A673 (cell line): Measurements from ENCODE around the gene GAL3ST1. TPM values are rescaled to one million over a fixed set of nuclear protein-coding genes. Genes with fewer than 3 reads are reported as not detected.

Source experiments
- BruUV-seq: library from RNA; stranded (reverse); fragments of 400-500 nt; replicated peaks from 2 replicates; lab custom pipeline; 2021; lab: Mats Ljungman, UMichigan
- CTCF ChIA-PET: fragments of 300-600 bp; sonication (Branson Sonifier 250); formaldehyde crosslinking; loops from one replicate; lab custom pipeline; 2022; ENCODE audit warnings: antibody characterized with exemption; lab: Charles Lee
- POLR2A ChIA-PET: fragments of 300-600 bp; sonication (Branson Sonifier 250); formaldehyde crosslinking; loops from one replicate; lab custom pipeline; 2022; ENCODE audit warnings: antibody characterized with exemption; ENCODE audit not compliant: low non-redundant PET; lab: Charles Lee
- DNase-seq: peaks from one replicate; pipeline ENCODE4 v3.0.0-alpha.2; 2015; ENCODE audit warnings: low spot score
- H3K27ac ChIP-seq: fragments of 200-600 bp; sonication (generic); 2 replicates; pipeline ENCODE4 v1.5.1; 2016; ENCODE audit warnings: mixed run types, low read depth, mild to moderate bottlenecking, mixed read lengths, antibody characterized with exemption, low read length; ENCODE audit not compliant: poor library complexity, severe bottlenecking
- H3K27me3 ChIP-seq: fragments of 200-600 bp; sonication (generic); replicated peaks from 2 replicates; pipeline ENCODE4 v1.6.1; 2017; ENCODE audit warnings: mixed run types, low read depth, mild to moderate bottlenecking, mixed read lengths, antibody characterized with exemption, low read length; ENCODE audit not compliant: insufficient read depth, poor library complexity
- H3K36me3 ChIP-seq: fragments of 200-600 bp; sonication (generic); 2 replicates; pipeline ENCODE4 v1.6.1; 2016; ENCODE audit warnings: mixed run types, mild to moderate bottlenecking, mixed read lengths, antibody characterized with exemption, low read length; ENCODE audit not compliant: insufficient read depth, poor library complexity, severe bottlenecking
- H3K4me1 ChIP-seq: fragments of 200-600 bp; sonication (generic); 2 replicates; pipeline ENCODE4 v1.6.1; 2017; ENCODE audit warnings: mixed run types, mild to moderate bottlenecking, mixed read lengths, antibody characterized with exemption, low read length; ENCODE audit not compliant: insufficient read depth, poor library complexity, severe bottlenecking
- H3K4me3 ChIP-seq: fragments of 200-600 bp; sonication (generic); 2 replicates; pipeline ENCODE4 v1.5.1; 2016; ENCODE audit warnings: low read depth, mixed run types, mild to moderate bottlenecking, mixed read lengths, low read length; ENCODE audit not compliant: poor library complexity, severe bottlenecking
- H3K9me3 ChIP-seq: fragments of 200-600 bp; sonication (generic); 2 replicates; pipeline ENCODE4 v1.6.1; 2016; ENCODE audit warnings: mixed run types, low read depth, mild to moderate bottlenecking, mixed read lengths, antibody characterized with exemption, low read length; ENCODE audit not compliant: poor library complexity, severe bottlenecking
- CTCF ChIP-seq: fragments of 300-800, 200-600 bp; sonication (generic); conservative IDR thresholded peaks from 2 replicates; pipeline ENCODE4 v1.5.1; 2017; ENCODE audit warnings: low read depth, mild to moderate bottlenecking, antibody characterized with exemption, low read length, moderate library complexity, mixed read lengths
- EZH2 ChIP-seq: fragments of 200-600 bp; sonication (generic); IDR thresholded peaks from 2 replicates; pipeline ENCODE4 v1.6.1; 2017; ENCODE audit warnings: borderline replicate concordance, low read depth, mild to moderate bottlenecking, mixed read lengths, antibody characterized with exemption, low read length; ENCODE audit not compliant: poor library complexity, severe bottlenecking
- intact Hi-C: fragments of 100-400 bp; cut with micrococcal nuclease; formaldehyde crosslinking; loops from one replicate; pipeline ENCODE4 v1.10.0; 2022; ENCODE audit not compliant: unreplicated experiment
- total RNA-seq: library from RNA; stranded (reverse); gene quantifications from 2 replicates; pipeline ENCODE4 v1.2.3, GENCODE V29; 2021

GAL3ST1 gene
- total RNA-seq, 1 experiment from 2014 or later = 0.58 TPM

- Histone ChIP-seq H3K36me3 (no peaks in the 10 kb centered on the region), H3K4me1 (peaks cover 5% of the 10 kb centered on the region), H3K9me3 (no peaks in the 10 kb centered on the region), H3K27me3 (no peaks in the 10 kb centered on the region), H3K4me3 (no peak overlapping the region), H3K27ac (no peak overlapping the region)
- intact Hi-C loops = loop anchor here (10.0 kb wide), 2 partner anchors 156 to 316 kb away; partner anchors contain the start of gene CASTOR1
- ChIA-PET POLR2A (no interaction called here), CTCF (no interaction called here)
- no TSS peak for BruUV-seq
- no peak for DNase-seq
- TF ChIP-seq EZH2 (no peak), CTCF (no peak)
Measured at GRCh38 chr22:30600921-30601320, 26.5 kb upstream of the GAL3ST1 start.

GRCh38 chr22:30598986-30599385 is 24.5 kb upstream of the GAL3ST1 start:
- ChIA-PET CTCF (no interaction called here), POLR2A (no interaction called here)
- Histone ChIP-seq H3K4me3 (no peak overlapping the region), H3K4me1 (no peaks in the 10 kb centered on the region), H3K36me3 (no peaks in the 10 kb centered on the region), H3K27me3 (no peaks in the 10 kb centered on the region), H3K9me3 (no peaks in the 10 kb centered on the region), H3K27ac (no peak overlapping the region)
- BruUV-seq = no TSS peak
- intact Hi-C loops = no loop called here
- DNase-seq = no peak
- TF ChIP-seq CTCF (no peak), EZH2 (no peak)

- no TSS peak for BruUV-seq
- Histone ChIP-seq H3K4me1 (no peaks in the 10 kb centered on the region), H3K27me3 (no peaks in the 10 kb centered on the region), H3K9me3 (no peaks in the 10 kb centered on the region), H3K4me3 (no peak overlapping the region), H3K36me3 (no peaks in the 10 kb centered on the region), H3K27ac (no peak overlapping the region)
- TF ChIP-seq EZH2 = no peak
- TF ChIP-seq CTCF = no peak
- CTCF ChIA-PET = no interaction called here
- POLR2A ChIA-PET = no interaction called here
- intact Hi-C loops = no loop called here
- DNase-seq = no peak
Measured at GRCh38 chr22:30596886-30597285, 22.4 kb upstream of the GAL3ST1 start.
